HCT116 (cell line): ENCODE measurements around the gene IRF4. TPM values are rescaled to one million over a fixed set of nuclear protein-coding genes. Genes with fewer than 3 reads are reported as not detected.

Experiments used
- ATAC-seq: fragments of 200-7000 bp; cut with Tn5 transposase; 2 replicates; pipeline ENCODE4 v1.9.1; 2020; ENCODE audit warnings: mild to moderate bottlenecking, moderate library complexity
- BruUV-seq: library from RNA; stranded (reverse); fragments of 400-500 nt; replicated peaks from 2 replicates; lab custom pipeline; 2021; lab: Mats Ljungman, UMichigan
- CTCF ChIA-PET: fragments of 300-600 bp; sonication (Branson Sonifier 250); formaldehyde crosslinking; loops from one replicate; lab custom pipeline; 2021; ENCODE audit warnings: antibody characterized with exemption; lab: Charles Lee
- POLR2A ChIA-PET: fragments of 300-600, 350-600 bp; sonication (Branson Sonifier 250); formaldehyde crosslinking; loops from one replicate; lab custom pipeline; 2021; ENCODE audit warnings: antibody characterized with exemption; lab: Charles Lee
- RAD21 ChIA-PET, 2 experiments: fragments of 300-600 bp; sonication (Branson Sonifier 250); formaldehyde crosslinking; loops; one replicate each; lab custom pipeline; 2023; ENCODE audit warnings: low total read pairs in 2 of 2; ENCODE audit not compliant: uncharacterized antibody in 2 of 2, unreplicated experiment in 2 of 2, low non-redundant PET in 1 of 2; lab: Charles Lee
- DNase-seq: peaks from one replicate; pipeline ENCODE4 v3.0.0-alpha.2; 2010; ENCODE audit warnings: low read depth, low spot score
- H2AFZ ChIP-seq: fragments of 200-600 bp; shearing (Covaris generic), sonication (generic); 2 replicates; pipeline ENCODE4 v1.6.1; 2017; ENCODE audit warnings: low read depth, mixed run types, mixed read lengths, antibody characterized with exemption, low read length; ENCODE audit not compliant: poor library complexity, severe bottlenecking
- H3K27ac ChIP-seq: 2 replicates; pipeline ENCODE4 v1.5.1; 2012; ENCODE audit warnings: low read depth, low read length
- H3K27me3 ChIP-seq: fragments of 200-600 bp; sonication (generic); 2 replicates; pipeline ENCODE4 v1.6.1; 2016; ENCODE audit warnings: mixed run types, low read length, mixed read lengths; ENCODE audit not compliant: insufficient read depth
- H3K36me3 ChIP-seq, 2 experiments: fragments of 200-500 bp in 1 of 2; fragments of 200-600 bp in 1 of 2; sonication (Bioruptor generic) in 1 of 2; sonication (generic) in 1 of 2; 2 replicates each; pipeline versions ENCODE4 v1.5.1 to v1.6.1; 2014 to 2016; ENCODE audit warnings: low read length in 2 of 2, inconsistent platforms in 1 of 2, mixed read lengths in 1 of 2, mixed run types in 1 of 2; ENCODE audit not compliant: insufficient read depth in 2 of 2, control insufficient read depth in 1 of 2
- H3K4me1 ChIP-seq, 2 experiments: fragments of 200-600 bp in 1 of 2; sonication (generic) in 1 of 2; 2 replicates each; pipeline versions ENCODE4 v1.5.1 to v1.6.1; 2012 to 2017; ENCODE audit warnings: low read length in 2 of 2, inconsistent platforms in 1 of 2, mild to moderate bottlenecking in 1 of 2, mixed read lengths in 1 of 2, mixed run types in 1 of 2, moderate library complexity in 1 of 2; ENCODE audit not compliant: insufficient read depth in 2 of 2, control insufficient read depth in 1 of 2
- H3K4me2 ChIP-seq: fragments of 200-600 bp; sonication (generic); 2 replicates; pipeline ENCODE4 v1.6.1; 2017; ENCODE audit warnings: mixed run types, low read length, mixed read lengths
- H3K4me3 ChIP-seq, 2 experiments: fragments of 200-600 bp in 1 of 2; sonication (generic) in 1 of 2; replicated peaks in 1 of 2; 2 replicates each; pipeline ENCODE4 v1.5.1; 2011 to 2016; ENCODE audit warnings: low read length in 2 of 2, control low read depth in 1 of 2, low read depth in 1 of 2, mild to moderate bottlenecking in 1 of 2, mixed read lengths in 1 of 2, mixed run types in 1 of 2
- H3K79me2 ChIP-seq: fragments of 200-600 bp; sonication (generic); 2 replicates; pipeline ENCODE4 v1.6.1; 2017; ENCODE audit warnings: mild to moderate bottlenecking, mixed run types, low read length, moderate library complexity, mixed read lengths; ENCODE audit not compliant: insufficient read depth
- H3K9ac ChIP-seq: fragments of 200-600 bp; sonication (generic); 2 replicates; pipeline ENCODE4 v1.6.1; 2016; ENCODE audit warnings: low read length, mixed read lengths
- H3K9me2 ChIP-seq: fragments of 200-600 bp; sonication (generic), shearing (Covaris generic); 2 replicates; pipeline ENCODE4 v1.6.1; 2017; ENCODE audit warnings: mixed run types, mild to moderate bottlenecking, moderate library complexity; ENCODE audit not compliant: insufficient read depth
- H3K9me3 ChIP-seq, 2 experiments: fragments of 200-500 bp in 1 of 2; fragments of 200-600 bp in 1 of 2; sonication (Bioruptor generic) in 1 of 2; sonication (generic) in 1 of 2; 2 replicates each; pipeline ENCODE4 v1.6.1; 2014 to 2017; ENCODE audit warnings: low read length in 2 of 2, mixed read lengths in 2 of 2, inconsistent platforms in 1 of 2, low read depth in 1 of 2, mild to moderate bottlenecking in 1 of 2, mixed run types in 1 of 2, moderate library complexity in 1 of 2; ENCODE audit not compliant: control insufficient read depth in 1 of 2, insufficient read depth in 1 of 2
- H4K20me1 ChIP-seq: fragments of 200-600 bp; sonication (generic), shearing (Covaris generic); 2 replicates; pipeline ENCODE4 v1.6.1; 2017; ENCODE audit warnings: mixed run types, mild to moderate bottlenecking, moderate library complexity; ENCODE audit not compliant: insufficient read depth
- CBX3 ChIP-seq: IDR thresholded peaks from 2 replicates; pipeline ENCODE4 v1.6.1; 2012; ENCODE audit warnings: low read depth
- EZH2 ChIP-seq: fragments of 200-600 bp; sonication (generic); IDR thresholded peaks from 2 replicates; pipeline ENCODE4 v1.6.1; 2017; ENCODE audit warnings: antibody characterized with exemption, mixed run types
- FOSL1 ChIP-seq: IDR thresholded peaks from 2 replicates; pipeline ENCODE4 v1.6.1; 2012; ENCODE audit warnings: low read depth
- MAX ChIP-seq: IDR thresholded peaks from 2 replicates; pipeline ENCODE4 v1.6.1; 2012
- POLR2AphosphoS5 ChIP-seq: IDR thresholded peaks from 2 replicates; pipeline ENCODE4 v1.6.1; 2011; ENCODE audit warnings: mild to moderate bottlenecking, low read depth, low read length, moderate library complexity
- RAD21 ChIP-seq: IDR thresholded peaks from 2 replicates; pipeline ENCODE4 v1.6.1; 2012; ENCODE audit warnings: low read depth, mild to moderate bottlenecking
- SP1 ChIP-seq: IDR thresholded peaks from 2 replicates; pipeline ENCODE4 v1.6.1; 2012; ENCODE audit warnings: low read depth
- TCF7L2 ChIP-seq: IDR thresholded peaks from 2 replicates; pipeline ENCODE4 v1.7.0; 2011; ENCODE audit warnings: borderline replicate concordance, inconsistent platforms; ENCODE audit not compliant: insufficient read depth, insufficient read length; ENCODE audit errors: extremely low read depth
- ZFX ChIP-seq: fragments of 450-650 bp; IDR thresholded peaks from 2 replicates; pipeline ENCODE4 v1.6.1; 2017
- intact Hi-C: fragments of 100-400 bp; cut with micrococcal nuclease; formaldehyde crosslinking; loops from 2 replicates; pipeline ENCODE4 v1.10.0; 2022
- total RNA-seq: library from RNA; stranded (reverse); gene quantifications from one replicate; pipeline ENCODE4 v1.2.1, GENCODE V29; 2021; ENCODE audit not compliant: unreplicated experiment
- TF ChIP-seq, protein P1 (sequence below): IDR thresholded peaks from 2 replicates; pipeline ENCODE4 v1.6.1; 2012

IRF4 gene
- total RNA-seq, 1 experiment from 2014 or later, result 1.2 TPM

DNA sequence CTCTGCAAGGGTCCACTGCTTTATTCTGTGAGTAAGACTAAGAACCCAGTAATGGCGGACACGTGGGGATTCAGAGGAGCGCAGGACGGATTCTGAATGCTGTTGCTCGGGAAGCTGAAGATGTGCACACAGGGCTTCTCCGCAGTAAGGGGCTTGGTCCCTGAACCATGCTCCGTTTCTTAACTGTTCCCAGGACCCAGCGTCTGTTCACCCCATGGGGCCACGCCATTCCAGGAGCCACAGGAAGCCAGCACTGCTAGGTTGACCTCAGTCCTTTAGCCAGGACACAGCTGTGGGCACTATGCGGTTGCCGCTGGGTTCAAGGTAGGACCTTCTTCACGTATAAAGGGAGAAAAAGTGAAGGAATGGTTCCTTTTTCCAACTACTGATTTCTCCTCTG lies 59.8 kb downstream of the IRF4 start:
- Histone ChIP-seq H3K9me3 (no peaks in the 10 kb centered on the region), H3K79me2 (no peaks in the 10 kb centered on the region), H3K27me3 (0 out of 2 replicates have a peak, but pooled peaks cover 5% of the 10 kb centered on the region), H3K9ac (no peak overlapping the region), H2AFZ (no peak overlapping the region), H3K4me3 (no peak overlapping the region), H3K27ac (no peak overlapping the region), H3K4me1 (no peaks in the 10 kb centered on the region), H3K36me3 (no peaks in the 10 kb centered on the region), H3K4me2 (no peak overlapping the region), H4K20me1 (no peaks in the 10 kb centered on the region), H3K9me2 (no peaks in the 10 kb centered on the region)
- CTCF ChIA-PET, result no interaction called here
- DNase-seq (no peak), ATAC-seq (no peak)
- RAD21 ChIA-PET, result no interaction called here
- no TSS peak for BruUV-seq
- intact Hi-C loops, result no loop called here
- TF ChIP-seq CBX3, result no peak
- TF ChIP-seq, protein P1, sequence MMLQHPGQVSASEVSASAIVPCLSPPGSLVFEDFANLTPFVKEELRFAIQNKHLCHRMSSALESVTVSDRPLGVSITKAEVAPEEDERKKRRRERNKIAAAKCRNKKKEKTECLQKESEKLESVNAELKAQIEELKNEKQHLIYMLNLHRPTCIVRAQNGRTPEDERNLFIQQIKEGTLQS, result no peak
- TF ChIP-seq TCF7L2, result no peak
- TF ChIP-seq MAX, result no peak
- TF ChIP-seq FOSL1, result no peak
- TF ChIP-seq EZH2, result no peak
- POLR2A ChIA-PET, result no interaction called here

DNA sequence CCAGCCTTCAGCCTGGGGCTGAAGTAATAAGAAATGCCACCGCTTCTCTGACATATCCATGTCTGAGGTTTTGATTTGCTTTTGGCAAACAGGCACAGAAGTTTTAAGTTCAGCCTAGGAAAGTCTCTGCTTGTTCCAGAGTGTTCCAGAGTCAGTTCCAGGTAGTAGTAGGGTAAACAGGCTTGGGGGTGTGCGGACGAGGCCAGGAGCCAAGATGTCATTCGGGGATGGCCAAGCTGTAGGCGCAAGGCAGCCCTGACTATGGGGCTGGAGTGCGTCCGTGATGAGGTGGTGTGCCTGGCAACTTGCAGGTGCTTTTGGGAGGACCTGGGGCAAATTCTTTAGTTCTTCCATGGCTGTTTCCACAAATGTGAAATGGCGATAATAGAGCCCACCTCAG lies 60.3 kb downstream of the IRF4 start:
- H3K27ac ChIP-seq, result no peak overlapping the region
- TF ChIP-seq RAD21, result no peak
- no peak for TF ChIP-seq POLR2AphosphoS5
- TF ChIP-seq ZFX, result no peak
- no peak for TF ChIP-seq SP1
- no peak for TF ChIP-seq CBX3
- no peaks in the 10 kb centered on the region for H3K4me1 ChIP-seq
- H2AFZ ChIP-seq, result no peak overlapping the region
- no TSS peak for BruUV-seq
- 0 out of 2 replicates have a peak, but pooled peaks cover 5% of the 10 kb centered on the region for H3K27me3 ChIP-seq
- ATAC-seq (no peak), DNase-seq (no peak)
- no peaks in the 10 kb centered on the region for H4K20me1 ChIP-seq
- CTCF ChIA-PET, result no interaction called here
- no peaks in the 10 kb centered on the region for H3K36me3 ChIP-seq
- intact Hi-C loops, result no loop called here
- no peaks in the 10 kb centered on the region for H3K9me3 ChIP-seq
- H3K79me2 ChIP-seq, result no peaks in the 10 kb centered on the region
- POLR2A ChIA-PET, result no interaction called here
- no peak overlapping the region for H3K9ac ChIP-seq
- RAD21 ChIA-PET, result no interaction called here
- no peak overlapping the region for H3K4me2 ChIP-seq
- H3K9me2 ChIP-seq, result no peaks in the 10 kb centered on the region
- no peak overlapping the region for H3K4me3 ChIP-seq
